HCT116 (cell line): ENCODE data around the gene CHMP1B. TPM values are rescaled to one million over a fixed set of nuclear protein-coding genes. Genes with fewer than 3 reads are reported as not detected.

Experiments
- ATAC-seq: fragments of 200-7000 bp; cut with Tn5 transposase; 2 replicates; pipeline ENCODE4 v1.9.1; 2020; ENCODE audit warnings: mild to moderate bottlenecking, moderate library complexity
- BruUV-seq: library from RNA; stranded (reverse); fragments of 400-500 nt; replicated peaks from 2 replicates; lab custom pipeline; 2021; lab: Mats Ljungman, UMichigan
- CTCF ChIA-PET: fragments of 300-600 bp; sonication (Branson Sonifier 250); formaldehyde crosslinking; loops from one replicate; lab custom pipeline; 2021; ENCODE audit warnings: antibody characterized with exemption; lab: Charles Lee
- POLR2A ChIA-PET: fragments of 300-600, 350-600 bp; sonication (Branson Sonifier 250); formaldehyde crosslinking; loops from one replicate; lab custom pipeline; 2021; ENCODE audit warnings: antibody characterized with exemption; lab: Charles Lee
- RAD21 ChIA-PET, 2 experiments: fragments of 300-600 bp; sonication (Branson Sonifier 250); formaldehyde crosslinking; loops; one replicate each; lab custom pipeline; 2023; ENCODE audit warnings: low total read pairs in 2 of 2; ENCODE audit not compliant: uncharacterized antibody in 2 of 2, unreplicated experiment in 2 of 2, low non-redundant PET in 1 of 2; lab: Charles Lee
- DNase-seq: peaks from one replicate; pipeline ENCODE4 v3.0.0-alpha.2; 2010; ENCODE audit warnings: low read depth, low spot score
- H2AFZ ChIP-seq: fragments of 200-600 bp; shearing (Covaris generic), sonication (generic); 2 replicates; pipeline ENCODE4 v1.6.1; 2017; ENCODE audit warnings: low read depth, mixed run types, mixed read lengths, antibody characterized with exemption, low read length; ENCODE audit not compliant: poor library complexity, severe bottlenecking
- H3K27ac ChIP-seq: 2 replicates; pipeline ENCODE4 v1.5.1; 2012; ENCODE audit warnings: low read depth, low read length
- H3K27me3 ChIP-seq: fragments of 200-600 bp; sonication (generic); 2 replicates; pipeline ENCODE4 v1.6.1; 2016; ENCODE audit warnings: mixed run types, low read length, mixed read lengths; ENCODE audit not compliant: insufficient read depth
- H3K36me3 ChIP-seq, 2 experiments: fragments of 200-500 bp in 1 of 2; fragments of 200-600 bp in 1 of 2; sonication (Bioruptor generic) in 1 of 2; sonication (generic) in 1 of 2; 2 replicates each; pipeline versions ENCODE4 v1.5.1 to v1.6.1; 2014 to 2016; ENCODE audit warnings: low read length in 2 of 2, inconsistent platforms in 1 of 2, mixed read lengths in 1 of 2, mixed run types in 1 of 2; ENCODE audit not compliant: insufficient read depth in 2 of 2, control insufficient read depth in 1 of 2
- H3K4me1 ChIP-seq, 2 experiments: fragments of 200-600 bp in 1 of 2; sonication (generic) in 1 of 2; 2 replicates each; pipeline versions ENCODE4 v1.5.1 to v1.6.1; 2012 to 2017; ENCODE audit warnings: low read length in 2 of 2, inconsistent platforms in 1 of 2, mild to moderate bottlenecking in 1 of 2, mixed read lengths in 1 of 2, mixed run types in 1 of 2, moderate library complexity in 1 of 2; ENCODE audit not compliant: insufficient read depth in 2 of 2, control insufficient read depth in 1 of 2
- H3K4me2 ChIP-seq: fragments of 200-600 bp; sonication (generic); 2 replicates; pipeline ENCODE4 v1.6.1; 2017; ENCODE audit warnings: mixed run types, low read length, mixed read lengths
- H3K4me3 ChIP-seq, 2 experiments: fragments of 200-600 bp in 1 of 2; sonication (generic) in 1 of 2; replicated peaks in 1 of 2; 2 replicates each; pipeline ENCODE4 v1.5.1; 2011 to 2016; ENCODE audit warnings: low read length in 2 of 2, control low read depth in 1 of 2, low read depth in 1 of 2, mild to moderate bottlenecking in 1 of 2, mixed read lengths in 1 of 2, mixed run types in 1 of 2
- H3K79me2 ChIP-seq: fragments of 200-600 bp; sonication (generic); 2 replicates; pipeline ENCODE4 v1.6.1; 2017; ENCODE audit warnings: mild to moderate bottlenecking, mixed run types, low read length, moderate library complexity, mixed read lengths; ENCODE audit not compliant: insufficient read depth
- H3K9ac ChIP-seq: fragments of 200-600 bp; sonication (generic); 2 replicates; pipeline ENCODE4 v1.6.1; 2016; ENCODE audit warnings: low read length, mixed read lengths
- H3K9me2 ChIP-seq: fragments of 200-600 bp; sonication (generic), shearing (Covaris generic); 2 replicates; pipeline ENCODE4 v1.6.1; 2017; ENCODE audit warnings: mixed run types, mild to moderate bottlenecking, moderate library complexity; ENCODE audit not compliant: insufficient read depth
- H3K9me3 ChIP-seq, 2 experiments: fragments of 200-500 bp in 1 of 2; fragments of 200-600 bp in 1 of 2; sonication (Bioruptor generic) in 1 of 2; sonication (generic) in 1 of 2; 2 replicates each; pipeline ENCODE4 v1.6.1; 2014 to 2017; ENCODE audit warnings: low read length in 2 of 2, mixed read lengths in 2 of 2, inconsistent platforms in 1 of 2, low read depth in 1 of 2, mild to moderate bottlenecking in 1 of 2, mixed run types in 1 of 2, moderate library complexity in 1 of 2; ENCODE audit not compliant: control insufficient read depth in 1 of 2, insufficient read depth in 1 of 2
- H4K20me1 ChIP-seq: fragments of 200-600 bp; sonication (generic), shearing (Covaris generic); 2 replicates; pipeline ENCODE4 v1.6.1; 2017; ENCODE audit warnings: mixed run types, mild to moderate bottlenecking, moderate library complexity; ENCODE audit not compliant: insufficient read depth
- CTCF ChIP-seq, 3 experiments: fragments of 200-600 bp in 1 of 3; sonication (generic) in 1 of 3; IDR thresholded peaks in 2 of 3; conservative IDR thresholded peaks in 1 of 3; 2 replicates each; pipeline ENCODE4 v1.5.1; 2012 to 2017; ENCODE audit warnings: low read depth in 2 of 3, low read length in 2 of 3, antibody characterized with exemption in 1 of 3, borderline replicate concordance in 1 of 3, control low read depth in 1 of 3, mild to moderate bottlenecking in 1 of 3, mixed read lengths in 1 of 3, mixed run types in 1 of 3, moderate library complexity in 1 of 3; ENCODE audit not compliant: insufficient read depth in 1 of 3
- ELF1 ChIP-seq: IDR thresholded peaks from 2 replicates; pipeline ENCODE4 v1.6.1; 2012; ENCODE audit warnings: low read depth, borderline replicate concordance
- POLR2A ChIP-seq: IDR thresholded peaks from 2 replicates; pipeline ENCODE4 v1.7.0; 2011; ENCODE audit warnings: borderline replicate concordance; ENCODE audit not compliant: insufficient read depth, insufficient read length; ENCODE audit errors: extremely low read depth
- SIN3A ChIP-seq: IDR thresholded peaks from 2 replicates; pipeline ENCODE4 v1.6.1; 2012; ENCODE audit warnings: low read depth
- SP1 ChIP-seq: IDR thresholded peaks from 2 replicates; pipeline ENCODE4 v1.6.1; 2012; ENCODE audit warnings: low read depth
- SRF ChIP-seq: IDR thresholded peaks from 2 replicates; pipeline ENCODE4 v1.6.1; 2012; ENCODE audit warnings: low read depth
- TCF7L2 ChIP-seq: IDR thresholded peaks from 2 replicates; pipeline ENCODE4 v1.7.0; 2011; ENCODE audit warnings: borderline replicate concordance, inconsistent platforms; ENCODE audit not compliant: insufficient read depth, insufficient read length; ENCODE audit errors: extremely low read depth
- intact Hi-C: fragments of 100-400 bp; cut with micrococcal nuclease; formaldehyde crosslinking; loops from 2 replicates; pipeline ENCODE4 v1.10.0; 2022
- total RNA-seq: library from RNA; stranded (reverse); gene quantifications from one replicate; pipeline ENCODE4 v1.2.1, GENCODE V29; 2021; ENCODE audit not compliant: unreplicated experiment
- TF ChIP-seq, protein P1 (sequence below): IDR thresholded peaks from 2 replicates; pipeline ENCODE4 v1.6.1; 2012

The CHMP1B gene
- total RNA-seq, 1 experiment from 2014 or later, result 30.3 TPM

DNA sequence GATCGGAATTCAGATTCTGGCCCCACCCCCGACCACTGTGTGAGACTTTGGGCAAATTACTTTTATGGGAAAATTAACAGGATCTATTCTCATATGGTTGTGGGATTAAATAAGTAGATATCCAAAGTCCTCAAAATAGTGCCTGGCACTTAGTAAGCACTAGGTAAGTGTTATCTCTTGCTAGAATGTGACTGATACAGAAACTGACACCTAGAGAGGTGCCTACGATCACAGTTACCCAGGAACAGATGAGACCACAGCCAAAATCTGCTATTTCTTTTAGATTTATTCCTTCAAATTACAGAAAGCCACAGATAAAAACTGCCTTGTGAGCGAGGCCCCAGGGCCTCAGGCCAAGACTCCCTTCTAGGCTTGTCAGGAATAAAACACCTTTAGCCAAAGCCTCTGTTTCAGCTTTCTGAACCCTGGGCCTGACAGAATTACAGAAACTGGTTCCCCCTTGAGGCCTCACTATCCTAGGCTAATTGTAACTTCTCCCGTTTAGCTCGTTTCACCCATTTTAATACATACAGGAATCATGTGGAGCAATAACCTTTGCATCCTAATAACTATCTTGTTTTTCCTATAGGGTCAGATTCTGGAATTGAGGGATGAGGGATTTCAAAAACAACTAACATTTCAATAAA, 22.3 kb upstream of the CHMP1B start (continued):
- TF ChIP-seq ELF1 (no peak), SRF (no peak), POLR2A (no peak), SP1 (no peak), CTCF (IDR thresholded peaks at IDR 0.05 in 2 of 3, conservative IDR thresholded peaks at IDR 0.05 in 1 of 3; ENCODE audit: borderline replicate concordance in 1 of 3, insufficient read depth in 1 of 3, low read depth in 2 of 3, low read length in 2 of 3) (no peak)

- no TSS peak for BruUV-seq
- no peaks in the 10 kb centered on the region for H3K9me2 ChIP-seq
- CTCF ChIA-PET, result no interaction called here
- H3K36me3 ChIP-seq, result no peaks in the 10 kb centered on the region
- intact Hi-C loops, result no loop called here
- H3K4me1 ChIP-seq, result no peaks in the 10 kb centered on the region
- H3K9me3 ChIP-seq, result no peaks in the 10 kb centered on the region
- H3K9ac ChIP-seq, result no peak overlapping the region
- H3K79me2 ChIP-seq, result no peaks in the 10 kb centered on the region
- no peak overlapping the region for H2AFZ ChIP-seq
- H3K27me3 ChIP-seq, result no peaks in the 10 kb centered on the region
- no peak for TF ChIP-seq SIN3A
- TF ChIP-seq POLR2A, result no peak
- TF ChIP-seq TCF7L2, result no peak
- TF ChIP-seq, protein P1, sequence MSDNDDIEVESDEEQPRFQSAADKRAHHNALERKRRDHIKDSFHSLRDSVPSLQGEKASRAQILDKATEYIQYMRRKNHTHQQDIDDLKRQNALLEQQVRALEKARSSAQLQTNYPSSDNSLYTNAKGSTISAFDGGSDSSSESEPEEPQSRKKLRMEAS, result no peak
- RAD21 ChIA-PET, result no interaction called here
- DNase-seq (no peak), ATAC-seq (no peak)
- no peak overlapping the region for H3K27ac ChIP-seq
- no peak overlapping the region for H3K4me3 ChIP-seq
- POLR2A ChIA-PET, result no interaction called here
- H3K4me2 ChIP-seq, result no peak overlapping the region
- no peaks in the 10 kb centered on the region for H4K20me1 ChIP-seq
Measured at GRCh38 chr18:11830585-11830984, 20.6 kb upstream of the CHMP1B start.
